ENCODE data around the gene CEP250.

Gene CEP250

DNA sequence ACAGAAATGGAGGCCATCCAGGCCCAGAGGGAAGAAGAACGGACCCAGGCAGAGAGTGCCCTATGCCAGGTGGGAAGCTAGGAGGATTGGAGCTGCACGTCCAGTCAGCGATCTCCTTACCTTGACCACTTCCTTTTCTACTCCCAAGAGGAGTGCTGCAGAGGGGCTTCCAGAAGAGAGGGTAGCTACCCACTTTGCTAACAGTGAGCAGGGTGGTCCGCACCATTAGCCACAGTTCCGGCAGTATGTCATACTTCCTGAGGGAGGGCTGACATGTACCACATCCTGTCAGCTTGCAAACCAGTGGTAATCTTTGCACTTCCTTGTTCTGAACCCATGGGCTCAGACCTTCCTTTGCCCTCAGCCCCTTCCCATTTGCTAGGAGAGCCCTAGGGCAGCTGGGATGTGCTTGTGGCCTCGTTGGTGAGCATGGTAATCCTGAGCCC lies 35.4 kb downstream of the CEP250 start:
- peak; percentile 14 to 39 for DNase-seq (ENCODE audit: low read depth in 1 of 2, low spot score in 1 of 2)

DNA sequence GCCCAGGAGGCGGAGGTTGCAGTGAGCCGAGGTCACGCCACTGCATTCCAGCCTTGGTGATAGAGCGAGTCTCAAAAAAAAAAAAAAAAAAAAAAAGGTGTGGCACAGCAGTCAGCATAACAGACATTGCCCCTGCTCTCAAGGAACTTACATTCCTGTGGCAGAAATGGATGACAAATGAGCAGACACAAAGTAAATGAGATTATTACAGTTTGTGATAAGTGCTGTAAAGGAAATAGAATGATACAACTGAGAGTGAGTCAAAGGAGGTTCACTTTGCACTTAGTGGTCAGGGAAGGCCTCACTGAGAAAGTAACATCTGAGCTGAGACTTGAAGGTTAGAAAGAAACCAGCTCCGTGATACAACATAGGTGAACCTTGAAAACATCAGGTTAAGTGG lies 36.4 kb downstream of the CEP250 start:
- no peak for DNase-seq (ENCODE audit: low read depth in 1 of 2, low spot score in 1 of 2)

DNA sequence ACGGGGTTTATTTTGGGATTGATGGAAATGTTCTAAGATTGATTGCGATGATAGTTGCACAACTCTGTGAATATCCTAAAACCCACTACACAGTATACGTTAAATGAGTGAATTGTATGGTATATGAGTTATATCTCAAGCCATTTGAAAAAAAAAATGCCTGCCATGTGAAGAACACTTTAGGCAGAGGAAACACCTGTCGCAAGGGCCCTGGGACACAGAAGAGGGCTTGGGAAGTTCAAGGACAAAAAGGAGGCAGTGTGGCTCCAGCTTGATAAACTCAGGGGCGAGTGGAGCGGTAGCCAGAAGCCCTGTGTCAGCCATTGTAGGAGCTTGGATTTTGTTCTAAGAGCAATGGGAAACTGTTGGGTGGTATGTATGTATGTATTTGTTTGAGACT lies 37.0 kb downstream of the CEP250 start:
- no peak for DNase-seq (ENCODE audit: low read depth in 1 of 2, low spot score in 1 of 2)

DNA sequence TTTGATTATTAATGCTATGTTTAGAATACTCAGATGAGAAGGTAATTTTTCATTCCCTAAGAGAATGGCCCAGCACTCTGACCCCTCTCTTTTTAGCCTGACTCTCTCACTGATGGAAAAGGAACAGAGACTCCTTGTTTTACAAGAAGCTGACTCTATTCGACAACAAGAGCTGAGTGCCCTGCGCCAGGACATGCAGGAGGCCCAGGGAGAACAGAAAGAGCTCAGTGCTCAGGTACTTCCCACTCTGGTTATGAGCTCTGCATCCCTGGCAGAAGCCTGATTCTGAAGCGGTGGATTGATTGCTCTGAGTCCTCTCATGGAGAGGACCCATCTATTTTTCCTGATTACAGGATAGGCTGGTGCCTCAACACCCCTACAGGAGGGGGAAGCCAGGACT lies 41.1 kb downstream of the CEP250 start:
- no peak for DNase-seq (ENCODE audit: low read depth in 1 of 2, low spot score in 1 of 2)

DNA sequence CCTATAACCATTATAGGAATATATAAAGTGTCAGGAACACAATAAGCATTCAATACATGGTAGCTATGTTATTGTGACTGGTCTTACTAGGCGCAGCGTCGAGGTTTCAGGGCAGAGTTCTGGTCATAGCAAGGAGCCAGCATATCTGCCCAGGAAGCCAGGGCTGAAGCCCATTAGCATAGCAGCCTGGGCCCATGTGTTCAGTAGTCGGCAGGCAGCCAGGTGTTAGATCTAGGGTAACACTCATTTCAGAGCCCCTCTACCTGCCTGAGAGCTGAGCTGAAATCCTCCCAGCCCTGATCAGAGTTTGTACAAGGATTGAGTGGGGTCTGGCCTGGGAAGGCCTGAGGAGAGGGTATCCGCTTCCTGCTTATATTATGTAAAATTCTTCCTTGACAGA lies 41.9 kb downstream of the CEP250 start:
- no peak for DNase-seq (ENCODE audit: low read depth in 1 of 2, low spot score in 1 of 2)

DNA sequence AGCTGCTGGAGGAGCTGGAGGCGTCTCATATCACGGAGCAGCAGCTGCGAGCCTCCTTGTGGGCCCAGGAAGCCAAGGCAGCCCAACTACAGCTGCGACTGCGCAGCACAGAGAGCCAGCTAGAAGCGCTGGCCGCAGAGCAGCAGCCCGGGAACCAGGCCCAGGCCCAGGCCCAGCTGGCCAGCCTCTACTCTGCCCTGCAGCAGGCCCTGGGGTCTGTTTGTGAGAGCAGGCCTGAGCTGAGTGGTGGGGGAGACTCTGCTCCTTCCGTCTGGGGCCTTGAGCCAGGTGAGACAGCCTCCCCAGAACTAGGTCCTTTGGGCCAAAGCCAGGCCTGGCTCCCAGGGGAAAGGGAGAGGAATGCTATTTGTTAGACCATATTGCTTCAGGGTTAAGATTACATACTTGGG lies 42.4 kb downstream of the CEP250 start:
- DNase-seq (ENCODE audit: low read depth in 1 of 2, low spot score in 1 of 2), result no peak

DNA sequence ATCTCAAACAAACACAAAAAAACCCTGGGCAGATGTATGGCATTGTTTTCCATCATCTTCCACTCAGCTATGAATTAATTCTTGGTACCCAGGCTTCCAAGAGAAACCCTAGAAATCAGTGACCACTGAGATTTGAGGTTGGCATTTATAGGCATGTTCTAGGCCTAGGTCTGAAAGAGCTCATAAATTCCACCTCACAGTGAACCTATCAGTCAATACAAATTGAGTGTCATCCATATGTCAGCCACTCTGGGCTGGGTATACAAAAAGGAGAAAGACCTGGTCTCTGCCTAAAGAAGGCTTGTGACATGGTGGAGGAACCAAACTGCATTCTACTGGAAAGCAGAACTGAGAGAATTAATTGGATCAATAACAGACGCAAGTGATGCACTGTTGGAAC lies 43.9 kb downstream of the CEP250 start:
- no peak for DNase-seq (ENCODE audit: low read depth in 1 of 2, low spot score in 1 of 2)

DNA sequence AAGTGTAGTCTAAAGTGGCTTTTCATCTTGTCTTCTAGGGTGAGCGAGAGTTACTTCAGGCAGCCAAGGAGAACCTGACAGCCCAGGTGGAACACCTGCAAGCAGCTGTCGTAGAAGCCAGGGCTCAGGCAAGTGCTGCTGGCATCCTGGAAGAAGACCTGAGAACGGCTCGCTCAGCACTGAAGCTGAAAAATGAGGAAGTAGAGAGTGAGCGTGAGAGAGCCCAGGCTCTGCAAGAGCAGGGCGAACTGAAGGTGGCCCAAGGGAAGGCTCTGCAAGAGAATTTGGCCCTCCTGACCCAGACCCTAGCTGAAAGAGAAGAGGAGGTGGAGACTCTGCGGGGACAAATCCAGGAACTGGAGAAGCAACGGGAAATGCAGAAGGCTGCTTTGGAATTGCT lies 47.0 kb downstream of the CEP250 start:
- no peak for DNase-seq (ENCODE audit: low read depth in 1 of 2, low spot score in 1 of 2)

DNA sequence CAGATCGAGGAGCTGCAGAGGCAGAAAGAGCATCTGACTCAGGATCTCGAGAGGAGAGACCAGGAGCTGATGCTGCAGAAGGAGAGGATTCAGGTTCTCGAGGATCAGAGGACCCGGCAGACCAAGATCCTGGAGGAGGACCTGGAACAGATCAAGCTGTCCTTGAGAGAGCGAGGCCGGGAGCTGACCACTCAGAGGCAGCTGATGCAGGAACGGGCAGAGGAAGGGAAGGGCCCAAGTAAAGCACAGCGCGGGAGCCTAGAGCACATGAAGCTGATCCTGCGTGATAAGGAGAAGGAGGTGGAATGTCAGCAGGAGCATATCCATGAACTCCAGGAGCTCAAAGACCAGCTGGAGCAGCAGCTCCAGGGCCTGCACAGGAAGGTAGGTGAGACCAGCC lies 47.9 kb downstream of the CEP250 start:
- DNase-seq (ENCODE audit: low read depth in 1 of 2, low spot score in 1 of 2), result no peak

DNA sequence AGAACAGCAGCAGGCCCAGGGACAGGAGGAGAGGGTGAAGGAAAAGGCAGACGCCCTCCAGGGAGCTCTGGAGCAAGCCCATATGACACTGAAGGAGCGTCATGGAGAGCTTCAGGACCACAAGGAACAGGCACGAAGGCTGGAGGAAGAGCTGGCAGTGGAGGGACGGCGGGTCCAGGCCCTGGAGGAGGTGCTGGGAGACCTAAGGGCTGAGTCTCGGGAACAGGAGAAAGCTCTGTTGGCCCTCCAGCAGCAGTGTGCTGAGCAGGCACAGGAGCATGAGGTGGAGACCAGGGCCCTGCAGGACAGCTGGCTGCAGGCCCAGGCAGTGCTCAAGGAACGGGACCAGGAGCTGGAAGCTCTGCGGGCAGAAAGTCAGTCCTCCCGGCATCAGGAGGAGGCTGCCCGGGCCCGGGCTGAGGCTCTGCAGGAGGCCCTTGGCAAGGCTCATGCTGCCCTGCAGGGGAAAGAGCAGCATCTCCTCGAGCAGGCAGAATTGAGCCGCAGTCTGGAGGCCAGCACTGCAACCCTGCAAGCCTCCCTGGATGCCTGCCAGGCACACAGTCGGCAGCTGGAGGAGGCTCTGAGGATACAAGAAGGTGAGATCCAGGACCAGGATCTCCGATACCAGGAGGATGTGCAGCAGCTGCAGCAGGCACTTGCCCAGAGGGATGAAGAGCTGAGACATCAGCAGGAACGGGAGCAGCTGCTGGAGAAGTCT lies 48.6 kb downstream of the CEP250 start:
- no peak for DNase-seq (ENCODE audit: low read depth in 1 of 2, low spot score in 1 of 2)

DNA sequence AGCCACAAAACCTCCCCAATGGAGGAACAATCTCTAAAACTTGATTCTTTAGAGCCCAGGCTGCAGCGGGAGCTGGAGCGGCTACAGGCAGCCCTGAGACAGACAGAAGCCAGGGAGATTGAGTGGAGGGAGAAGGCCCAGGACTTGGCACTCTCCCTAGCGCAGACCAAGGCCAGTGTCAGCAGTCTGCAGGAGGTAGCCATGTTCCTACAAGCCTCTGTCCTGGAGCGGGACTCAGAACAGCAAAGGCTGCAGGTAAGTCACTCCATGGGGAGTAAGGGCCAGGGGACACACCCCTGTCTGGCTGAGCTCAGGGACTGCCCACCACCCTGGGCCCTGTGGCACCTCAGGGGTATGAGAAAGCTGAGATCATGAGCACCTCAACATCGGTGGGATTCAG lies 49.4 kb downstream of the CEP250 start:
- DNase-seq (ENCODE audit: low read depth in 1 of 2, low spot score in 1 of 2), result no peak

DNA sequence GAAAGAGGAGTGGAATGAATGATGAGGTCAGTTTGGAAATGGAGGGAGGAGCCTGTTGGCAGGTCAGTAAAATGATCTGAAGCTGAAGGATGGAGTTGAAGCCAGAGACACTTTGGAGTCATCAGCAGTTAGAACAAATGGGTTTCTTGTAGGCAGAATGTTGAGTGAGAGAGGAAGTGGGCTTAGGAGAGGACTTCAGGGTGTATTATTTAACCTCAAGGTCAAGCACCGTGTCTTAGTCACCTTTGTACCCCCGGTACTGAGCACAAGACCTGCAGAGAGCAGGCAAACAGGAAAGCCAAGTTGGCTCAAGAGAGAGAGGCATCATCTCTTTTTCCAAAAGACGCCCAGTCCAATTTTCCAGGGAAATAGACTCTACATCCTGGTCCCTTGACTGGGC lies 50.8 kb downstream of the CEP250 start:
- no peak for DNase-seq (ENCODE audit: low read depth in 1 of 2, low spot score in 1 of 2)

DNA sequence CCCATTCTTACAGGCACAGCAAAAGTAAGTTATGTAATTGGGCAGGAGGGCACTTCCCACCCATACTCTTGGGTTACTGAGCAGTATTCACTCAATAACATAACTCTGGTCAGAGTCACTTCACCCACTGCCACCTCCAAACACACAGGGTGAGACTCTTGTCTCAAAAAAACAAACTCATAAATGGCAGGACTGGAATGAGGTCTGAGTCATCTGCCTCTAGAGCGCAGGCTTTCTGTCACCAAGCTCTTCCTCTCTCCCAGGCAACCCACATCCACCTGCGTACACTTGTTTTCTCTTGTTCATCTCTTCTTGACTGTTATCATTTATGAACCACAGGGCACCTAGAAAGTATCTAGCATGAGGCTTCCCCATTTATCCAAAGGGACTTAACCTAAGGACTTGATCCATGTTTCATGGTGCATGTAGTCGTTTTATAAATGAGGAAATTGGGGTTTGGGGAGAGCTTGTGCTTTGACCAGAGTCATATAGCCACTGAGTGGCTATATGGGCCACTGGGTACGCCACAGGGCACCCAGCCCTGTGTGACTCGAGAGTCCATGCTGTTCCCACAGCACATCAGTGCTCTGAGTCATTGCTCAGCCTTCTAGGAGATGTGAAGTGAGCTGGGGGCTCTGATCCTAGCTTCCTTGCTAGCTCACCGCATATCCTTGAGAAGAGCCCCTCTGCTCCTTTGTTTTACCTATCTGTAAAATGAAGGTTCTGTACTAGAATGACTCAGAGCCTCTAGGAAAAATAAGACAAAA lies 51.7 kb downstream of the CEP250 start:
- no peak for DNase-seq (ENCODE audit: low read depth in 1 of 2, low spot score in 1 of 2)

DNA sequence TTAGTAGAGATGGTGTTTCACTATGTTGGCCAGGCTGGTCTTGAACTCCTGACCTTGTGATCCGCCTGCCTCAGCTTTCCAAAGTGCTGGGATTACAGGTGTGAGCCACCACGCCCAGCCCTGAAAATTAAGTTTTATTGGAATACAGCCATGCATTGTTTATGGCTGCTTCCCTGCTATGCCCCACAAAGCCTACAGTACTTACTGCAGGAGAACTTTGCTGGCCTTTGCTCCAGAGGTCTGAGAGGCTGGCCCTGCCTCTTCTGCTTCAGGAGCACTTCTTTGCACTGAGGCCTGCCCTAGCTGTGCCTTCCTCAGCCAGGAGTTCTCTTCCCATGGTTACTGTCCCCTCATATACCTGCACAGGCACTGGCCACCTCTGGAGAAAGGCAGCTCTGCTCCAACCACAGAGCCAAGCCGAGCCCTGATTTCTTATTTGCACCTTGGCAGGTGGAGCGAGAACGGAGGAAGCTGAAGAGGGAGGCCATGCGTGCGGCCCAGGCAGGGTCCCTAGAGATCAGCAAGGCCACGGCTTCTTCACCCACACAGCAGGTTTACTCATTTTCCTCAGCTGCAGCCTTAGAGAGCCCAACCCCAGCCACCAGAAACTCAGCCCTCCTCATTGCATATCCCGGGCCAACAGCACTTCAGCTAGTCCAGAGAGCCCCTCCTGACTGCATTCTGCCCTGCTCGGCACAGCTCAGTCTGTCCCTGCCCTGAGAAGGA lies 53.3 kb downstream of the CEP250 start:
- no peak for DNase-seq (ENCODE audit: low read depth in 1 of 2, low spot score in 1 of 2)

DNA sequence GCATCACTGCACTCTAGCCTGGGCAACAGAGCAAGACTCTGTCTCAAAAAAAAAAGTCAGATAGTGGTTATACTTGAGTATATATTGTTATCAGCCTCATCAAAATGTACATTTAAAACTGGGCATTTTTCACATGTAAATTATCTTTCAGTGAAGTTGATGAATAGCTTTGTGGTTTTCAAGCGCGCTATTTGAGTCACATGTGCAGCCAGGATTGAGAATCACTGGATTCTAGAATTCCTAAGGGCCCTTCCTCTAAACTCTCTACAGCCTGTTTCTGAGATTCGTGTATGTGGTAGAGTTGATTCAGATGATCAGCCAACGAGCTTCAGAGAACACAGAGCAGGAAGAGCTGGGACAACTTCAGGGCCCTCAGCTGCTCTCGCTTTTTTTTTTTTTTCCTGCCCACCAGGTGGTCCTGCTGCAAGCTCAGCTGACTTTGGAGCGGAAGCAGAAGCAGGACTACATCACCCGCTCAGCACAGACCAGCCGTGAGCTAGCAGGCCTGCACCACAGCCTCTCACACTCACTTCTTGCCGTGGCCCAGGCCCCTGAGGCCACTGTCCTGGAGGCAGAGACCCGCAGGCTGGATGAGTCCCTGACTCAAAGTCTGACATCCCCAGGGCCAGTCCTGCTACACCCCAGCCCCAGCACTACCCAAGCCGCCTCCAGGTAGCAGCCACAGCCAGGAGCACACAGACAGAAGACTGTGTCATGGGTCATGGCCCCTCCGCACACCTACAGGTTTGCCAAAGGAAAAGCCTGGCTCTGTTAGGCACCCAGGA lies 55.7 kb downstream of the CEP250 start:
- no peak for DNase-seq (ENCODE audit: low read depth in 1 of 2, low spot score in 1 of 2)

DNA sequence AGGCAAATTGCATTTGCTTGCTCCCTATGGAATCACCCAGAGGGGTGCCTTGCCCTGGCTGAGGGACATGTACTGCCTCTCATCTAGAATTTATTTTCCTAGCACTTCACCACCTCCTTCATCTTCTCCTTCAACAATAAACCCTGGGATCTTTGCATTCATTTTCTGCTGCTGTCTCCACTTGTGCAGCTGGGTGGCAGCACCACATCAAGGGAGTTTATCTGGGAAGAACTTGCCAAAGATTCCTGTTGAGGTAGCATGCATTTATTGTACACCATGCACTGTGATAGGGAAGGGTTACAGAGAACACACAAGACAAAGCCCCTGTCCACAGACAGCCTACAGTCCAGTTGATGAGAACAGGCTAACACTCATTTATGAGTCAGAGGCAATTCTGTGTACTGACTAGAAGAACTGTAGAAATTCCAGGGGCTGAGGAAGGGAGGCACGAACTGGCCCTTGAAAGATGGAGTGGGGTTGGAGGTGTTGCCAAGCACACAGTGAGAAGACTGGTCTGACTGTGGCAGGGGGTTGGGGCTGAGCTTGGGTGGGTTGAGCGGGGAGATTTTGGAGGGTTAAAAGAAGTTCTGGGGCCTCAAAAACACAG lies 56.5 kb downstream of the CEP250 start:
- DNase-seq (ENCODE audit: low read depth in 1 of 2, low spot score in 1 of 2), result no peak

DNA sequence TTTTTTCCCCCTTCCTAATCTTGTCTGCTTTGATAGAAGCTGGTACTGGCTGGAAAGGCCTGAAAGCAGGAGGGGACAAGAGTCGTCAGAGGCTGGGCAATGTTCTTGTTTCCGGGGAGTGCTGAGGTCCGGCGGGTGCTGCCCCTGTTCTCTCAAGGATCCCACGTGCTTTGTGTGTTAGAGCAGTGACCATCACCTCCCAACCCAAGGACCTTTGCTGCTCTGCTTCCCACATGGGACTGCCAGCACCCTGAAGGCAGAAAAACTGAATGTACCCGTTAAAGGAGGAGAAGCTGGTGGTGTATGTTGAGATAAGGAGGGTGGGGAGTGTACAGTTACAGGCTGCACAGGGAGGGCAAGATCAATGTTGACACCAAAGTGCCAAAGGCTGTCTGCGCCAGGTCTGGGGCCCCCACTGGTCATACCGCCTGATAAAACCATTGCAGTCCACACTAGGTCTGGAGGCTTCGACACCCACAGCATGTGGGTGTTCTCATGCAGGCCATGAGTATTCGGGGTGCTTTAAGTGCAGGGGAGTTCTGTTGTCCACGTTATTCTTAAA lies 59.1 kb downstream of the CEP250 start:
- no peak for DNase-seq (ENCODE audit: low read depth in 1 of 2, low spot score in 1 of 2)

DNA sequence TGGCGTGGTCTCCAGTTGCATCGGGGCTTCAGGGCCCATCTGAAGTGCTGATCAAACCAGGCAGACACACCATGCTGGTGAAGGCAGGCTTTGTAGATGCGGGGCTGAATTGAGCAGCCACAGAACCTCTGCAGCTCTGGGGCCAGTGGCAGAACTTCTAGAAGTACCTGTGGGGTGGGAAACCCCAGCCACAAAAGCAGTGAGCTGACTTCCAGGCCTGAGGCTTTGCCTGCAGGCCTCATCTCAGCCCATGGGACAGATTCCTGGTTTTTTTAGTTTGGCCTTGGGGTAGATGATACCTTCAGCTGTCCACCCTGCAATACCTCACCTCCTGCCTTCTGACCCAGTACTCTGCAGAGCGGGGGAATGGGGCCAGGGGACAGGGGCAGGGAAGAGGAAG lies 59.9 kb downstream of the CEP250 start:
- no peak for DNase-seq (ENCODE audit: low read depth in 1 of 2, low spot score in 1 of 2)

DNA sequence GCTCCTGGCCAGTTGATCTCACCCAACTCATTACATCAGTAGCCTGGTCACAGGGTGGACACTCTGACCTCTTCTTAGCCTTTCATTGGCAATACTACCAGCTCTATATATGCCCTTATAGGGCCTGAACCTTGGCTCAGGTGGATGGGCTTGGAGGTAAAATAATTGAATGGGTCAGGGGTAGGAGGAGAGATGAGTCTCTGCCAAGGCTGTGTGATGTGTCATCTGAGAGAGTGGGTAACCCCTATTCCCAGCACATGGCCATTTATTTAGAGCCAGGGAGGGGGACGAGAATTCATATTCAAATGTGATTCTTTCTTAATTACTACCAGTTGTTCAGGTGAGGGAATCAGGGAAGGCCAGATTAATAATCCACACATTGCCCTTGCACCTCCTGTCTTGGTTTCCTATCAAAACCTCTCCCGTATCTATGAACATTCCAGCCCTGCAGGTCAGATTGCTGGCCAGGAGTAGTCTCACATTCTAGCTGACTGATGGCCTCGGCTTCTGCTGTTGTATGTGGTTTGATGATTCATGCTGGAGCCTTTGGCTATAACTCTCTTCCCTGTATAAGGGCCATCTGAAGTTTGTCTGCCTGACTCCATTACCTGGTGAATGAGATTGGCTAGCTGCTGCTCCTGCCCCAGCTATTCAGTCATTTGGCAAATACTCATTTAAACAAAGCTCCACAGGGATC lies 60.7 kb downstream of the CEP250 start:
- no peak for DNase-seq (ENCODE audit: low read depth in 1 of 2, low spot score in 1 of 2)

DNA sequence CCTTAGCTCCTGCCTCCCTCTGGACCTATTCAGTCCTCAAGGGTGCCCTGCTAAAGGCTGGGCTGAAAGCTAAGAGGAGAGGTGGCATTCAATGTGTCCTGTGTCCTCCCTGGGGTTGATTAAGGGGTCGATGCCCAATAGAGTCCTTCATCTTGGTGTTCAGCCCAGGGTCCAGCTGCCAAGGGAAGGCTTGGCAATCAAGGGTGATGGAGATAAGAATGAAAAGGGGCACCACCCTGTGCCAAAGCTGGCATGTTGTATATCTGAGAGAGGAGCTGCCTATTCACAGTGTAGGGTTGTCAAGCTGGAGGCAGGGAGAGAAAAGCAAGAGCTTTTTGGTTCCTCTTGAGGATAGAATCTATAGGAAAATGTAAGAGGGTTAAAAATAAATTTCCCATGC lies 61.7 kb downstream of the CEP250 start:
- DNase-seq (ENCODE audit: low read depth in 1 of 2, low spot score in 1 of 2), result no peak

Measured in stimulated activated CD4-positive, alpha-beta T cell treated with anti-CD3 and anti-CD28 coated beads, Interleukin-15, amount 100 ng/mL, for 1 hour (primary cell).